ENCODE results near the gene UMODL1. TPM values are rescaled to one million over a fixed set of nuclear protein-coding genes. Genes with fewer than 3 reads are reported as not detected.

The UMODL1 gene
- total RNA-seq, 2 experiments from 2014 or later: not detected

GRCh38 chr21:42156690-42157605 is 85.8 kb downstream of the UMODL1 start:
- intact Hi-C loops (cut with micrococcal nuclease): no loop called here
- Mint-ChIP-seq H3K27ac (no peak overlapping the region), H3K36me3 (ENCODE audit: low read depth) (no peaks in the 10 kb centered on the region), H3K4me3 (no peak overlapping the region), H3K27me3 (no peaks in the 10 kb centered on the region), H3K4me1 (ENCODE audit: low read depth) (peaks cover 22% of the 10 kb centered on the region), H3K9me3 (no peaks in the 10 kb centered on the region)
- POLR2A ChIA-PET: no interaction called here
- no peak for ATAC-seq
- no peak for DNase-seq
- TF ChIP-seq CTCF (IDR thresholded peaks at IDR 0.05): no peak
- CTCF ChIA-PET: interaction anchor here (1.4 to 4.0 kb wide), 5 partner anchors 11 to 102 kb away, joined by 3 to 17 read pairs (median 5); no protein-coding TSS in a partner anchor

- peaks cover 30% of the 10 kb centered on the region for H3K4me1 Mint-ChIP-seq (ENCODE audit: low read depth)
- intact Hi-C loops (cut with micrococcal nuclease): no loop called here
- TF ChIP-seq CTCF (IDR thresholded peaks at IDR 0.05): no peak
- H3K36me3 Mint-ChIP-seq (ENCODE audit: low read depth): no peaks in the 10 kb centered on the region
- H3K27ac Mint-ChIP-seq: no peak overlapping the region
- no peaks in the 10 kb centered on the region for H3K27me3 Mint-ChIP-seq
- H3K9me3 Mint-ChIP-seq: no peaks in the 10 kb centered on the region
- H3K4me3 Mint-ChIP-seq: no peak overlapping the region
- no peak for DNase-seq
- POLR2A ChIA-PET: no interaction called here
- CTCF ChIA-PET: interaction anchor here (1.4 to 4.0 kb wide), 4 partner anchors 12 to 101 kb away, joined by 3 to 17 read pairs (median 7); no protein-coding TSS in a partner anchor
- no peak for ATAC-seq
Observed at GRCh38 chr21:42157606-42158310, 86.6 kb downstream of the UMODL1 start.

GRCh38 chr21:42158846-42159245 is 87.7 kb downstream of the UMODL1 start:
- no peak overlapping the region for H3K4me3 Mint-ChIP-seq

GRCh38 chr21:42159560-42160110 is 88.5 kb downstream of the UMODL1 start:
- H3K9me3 Mint-ChIP-seq: no peaks in the 10 kb centered on the region
- ChIA-PET POLR2A (interaction anchor here (1.0 to 1.3 kb wide), 2 partner anchors 28 to 107 kb away, joined by 3 read pairs; no protein-coding TSS in a partner anchor), CTCF (interaction anchor here (0.7 to 4.0 kb wide), 6 partner anchors 8 to 112 kb away, joined by 3 to 17 read pairs (median 3); no protein-coding TSS in a partner anchor)
- no peak for ATAC-seq
- H3K4me1 Mint-ChIP-seq (ENCODE audit: low read depth): peaks cover 32% of the 10 kb centered on the region
- no peak overlapping the region for H3K4me3 Mint-ChIP-seq
- H3K27me3 Mint-ChIP-seq: no peaks in the 10 kb centered on the region
- intact Hi-C loops (cut with micrococcal nuclease): no loop called here
- no peaks in the 10 kb centered on the region for H3K36me3 Mint-ChIP-seq (ENCODE audit: low read depth)
- no peak for TF ChIP-seq CTCF (IDR thresholded peaks at IDR 0.05)
- no peak for DNase-seq
- no peak overlapping the region for H3K27ac Mint-ChIP-seq

More at GRCh38 chr21:42158846-42159245, 87.7 kb downstream of the UMODL1 start:
- no peak for DNase-seq
- no peaks in the 10 kb centered on the region for H3K27me3 Mint-ChIP-seq
- CTCF ChIA-PET: interaction anchor here (0.7 to 4.0 kb wide), 6 partner anchors 9 to 80 kb away, joined by 3 to 17 read pairs (median 3); no protein-coding TSS in a partner anchor
- no peaks in the 10 kb centered on the region for H3K36me3 Mint-ChIP-seq (ENCODE audit: low read depth)
- POLR2A ChIA-PET: interaction anchor here (1.3 kb wide), 1 partner anchor 29 kb away, joined by 3 read pairs; no protein-coding TSS in a partner anchor
- no peak overlapping the region for H3K27ac Mint-ChIP-seq
- ATAC-seq: no peak
- peaks cover 32% of the 10 kb centered on the region for H3K4me1 Mint-ChIP-seq (ENCODE audit: low read depth)
- no peak for TF ChIP-seq CTCF (IDR thresholded peaks at IDR 0.05)
- intact Hi-C loops (cut with micrococcal nuclease): no loop called here
- H3K9me3 Mint-ChIP-seq: no peaks in the 10 kb centered on the region

Measured in activated CD8-positive, alpha-beta T cell treated with anti-CD3 and anti-CD28 coated beads for 36 hours (primary cell).